T-helper 17 cell (primary cell): ENCODE data around the gene ANTXRL. TPM values are rescaled to one million over a fixed set of nuclear protein-coding genes. Genes with fewer than 3 reads are reported as not detected.
"Not testable (repeated sequence)": the region's sequence is repeated elsewhere in the genome, so short reads cannot be mapped to it uniquely, and the experiment has no call there.

Experiments used
- ATAC-seq: fragments of 150-1000 bp; cut with Tn5 transposase; 2 replicates; pipeline ENCODE4 v1.10.0; 2021; ENCODE audit warnings: mild to moderate bottlenecking, moderate library complexity
- DNase-seq, 3 donors: peaks; one replicate each; pipeline versions ENCODE4 v3.0.0 to v3.0.0-alpha.2; 2020 to 2021
- H3K9me3 ChIP-seq: one replicate; pipeline ENCODE4 v1.7.0; 2013; ENCODE audit warnings: low read length, mild to moderate bottlenecking; ENCODE audit not compliant: control insufficient read depth, poor library complexity, severe bottlenecking
- H3K27ac Mint-ChIP-seq: one replicate; pipeline ENCODE4 v1.8.0; 2022; ENCODE audit warnings: mild to moderate bottlenecking, moderate library complexity, mixed read lengths
- H3K27me3 Mint-ChIP-seq: one replicate; pipeline ENCODE4 v1.8.0; 2022; ENCODE audit warnings: mixed read lengths
- H3K36me3 Mint-ChIP-seq: one replicate; pipeline ENCODE4 v1.8.0; 2022; ENCODE audit warnings: low read depth, mixed read lengths
- H3K4me1 Mint-ChIP-seq: one replicate; pipeline ENCODE4 v1.8.0; 2022; ENCODE audit warnings: mild to moderate bottlenecking, mixed read lengths
- H3K4me3 Mint-ChIP-seq: one replicate; pipeline ENCODE4 v1.8.0; 2022; ENCODE audit warnings: mild to moderate bottlenecking, moderate library complexity, mixed read lengths
- total RNA-seq, 4 donors: library from RNA in 2 of 4; stranded (reverse) in 2 of 4; gene quantifications; one replicate each; pipeline ENCODE4 v1.2.3 and lab custom pipeline; 2022 to 2026

The ANTXRL gene
- total RNA-seq, 2 donors from 2014 or later: not detected

- H3K27me3 Mint-ChIP-seq: peaks cover 12% of the 10 kb centered on the region
- no peaks in the 10 kb centered on the region for H3K36me3 Mint-ChIP-seq
- no peak overlapping the region for H3K27ac Mint-ChIP-seq
- no peaks in the 10 kb centered on the region for H3K4me1 Mint-ChIP-seq
- no peak for ATAC-seq
- no peak for DNase-seq
- no peaks in the 10 kb centered on the region for H3K9me3 ChIP-seq
- H3K4me3 Mint-ChIP-seq: no peak overlapping the region
These were observed 21.3 kb downstream of the ANTXRL start for GRCh38 chr10:46308113-46308415.

DNA sequence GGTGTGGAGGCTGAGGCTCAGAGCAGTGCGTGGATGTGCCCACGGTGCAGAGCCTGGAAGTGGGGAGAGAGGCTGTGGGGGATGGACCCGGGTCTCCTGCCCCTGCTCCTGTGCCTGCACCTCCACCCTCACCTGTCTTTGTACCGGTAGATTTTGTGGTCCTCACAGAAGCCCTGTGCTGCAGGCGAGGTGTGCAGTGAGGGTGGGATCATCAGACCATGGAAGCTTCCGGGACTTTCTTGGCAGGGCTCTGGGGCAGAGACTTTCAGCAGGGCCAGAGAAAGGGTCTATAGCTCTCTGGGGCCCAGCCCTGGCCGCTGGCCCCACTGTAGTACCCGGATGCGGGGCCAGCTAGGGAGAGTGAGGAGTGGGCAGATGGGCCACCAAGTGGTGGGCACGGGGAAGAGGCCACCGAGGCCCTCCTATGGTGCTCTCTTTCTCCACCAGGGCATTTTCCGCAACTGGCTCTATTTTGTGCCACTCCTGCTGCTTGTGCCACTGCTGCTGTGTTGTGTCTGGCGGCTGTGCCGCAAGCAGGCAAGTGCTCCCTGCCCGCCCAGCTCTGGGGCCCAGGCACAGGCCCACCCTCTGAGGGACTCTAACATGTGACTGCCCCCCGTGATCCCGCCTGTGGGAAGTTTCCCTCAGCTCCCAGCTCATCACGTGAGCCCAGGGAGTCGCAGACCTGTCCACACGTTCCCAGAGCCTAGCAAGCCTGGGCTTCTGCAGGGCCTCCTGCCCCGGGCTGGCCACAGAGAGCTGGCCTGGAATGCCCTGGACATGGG lies 22.1 kb downstream of the ANTXRL start:
- Mint-ChIP-seq H3K4me1 (no peaks in the 10 kb centered on the region), H3K27ac (no peak overlapping the region), H3K4me3 (no peak overlapping the region), H3K27me3 (peaks cover 12% of the 10 kb centered on the region), H3K36me3 (no peaks in the 10 kb centered on the region)
- no peak for ATAC-seq
- no peak for DNase-seq
- H3K9me3 ChIP-seq: no peaks in the 10 kb centered on the region

GRCh38 chr10:46309511-46310142 lies 22.8 kb downstream of the ANTXRL start:
- Mint-ChIP-seq H3K27ac (no peak overlapping the region), H3K4me3 (peak overlapping the region; percentile 52), H3K27me3 (peaks cover 12% of the 10 kb centered on the region), H3K4me1 (no peaks in the 10 kb centered on the region), H3K36me3 (no peaks in the 10 kb centered on the region)
- DNase-seq: no peak
- H3K9me3 ChIP-seq: no peaks in the 10 kb centered on the region
- ATAC-seq: no peak

GRCh38 chr10:46310143-46310514 lies 23.3 kb downstream of the ANTXRL start:
- Mint-ChIP-seq H3K36me3 (no peaks in the 10 kb centered on the region), H3K27ac (no peak overlapping the region), H3K27me3 (peaks cover 12% of the 10 kb centered on the region), H3K4me3 (no peak overlapping the region), H3K4me1 (peaks cover 2% of the 10 kb centered on the region)
- ATAC-seq (no peak), DNase-seq (no peak)
- H3K9me3 ChIP-seq: no peaks in the 10 kb centered on the region

DNA sequence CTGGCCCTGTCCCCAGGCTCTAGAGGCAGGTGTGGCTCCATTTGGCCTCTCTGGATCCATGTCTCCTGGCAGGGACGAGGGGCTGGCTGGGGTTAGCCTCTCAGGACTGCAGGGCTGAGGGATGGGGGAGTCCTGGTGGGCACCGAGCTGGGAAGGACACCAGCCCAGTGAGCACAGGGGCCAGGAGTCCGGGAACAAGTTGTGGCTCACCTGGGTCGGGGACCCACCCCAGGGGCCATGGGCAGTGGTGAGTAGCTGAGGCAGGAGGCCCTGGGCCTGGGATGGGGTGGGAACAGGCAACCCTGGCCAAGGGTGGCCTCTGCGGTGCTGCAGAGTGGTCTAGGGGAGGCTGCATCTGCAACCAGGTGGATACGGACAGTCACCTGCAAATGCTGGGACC lies 24.1 kb downstream of the ANTXRL start:
- peaks cover 2% of the 10 kb centered on the region for H3K4me1 Mint-ChIP-seq
- no peak overlapping the region for H3K4me3 Mint-ChIP-seq
- no peak overlapping the region for H3K27ac Mint-ChIP-seq
- H3K9me3 ChIP-seq: no peaks in the 10 kb centered on the region
- ATAC-seq: no peak
- no peak for DNase-seq
- H3K36me3 Mint-ChIP-seq: no peaks in the 10 kb centered on the region
- peaks cover 13% of the 10 kb centered on the region for H3K27me3 Mint-ChIP-seq

DNA sequence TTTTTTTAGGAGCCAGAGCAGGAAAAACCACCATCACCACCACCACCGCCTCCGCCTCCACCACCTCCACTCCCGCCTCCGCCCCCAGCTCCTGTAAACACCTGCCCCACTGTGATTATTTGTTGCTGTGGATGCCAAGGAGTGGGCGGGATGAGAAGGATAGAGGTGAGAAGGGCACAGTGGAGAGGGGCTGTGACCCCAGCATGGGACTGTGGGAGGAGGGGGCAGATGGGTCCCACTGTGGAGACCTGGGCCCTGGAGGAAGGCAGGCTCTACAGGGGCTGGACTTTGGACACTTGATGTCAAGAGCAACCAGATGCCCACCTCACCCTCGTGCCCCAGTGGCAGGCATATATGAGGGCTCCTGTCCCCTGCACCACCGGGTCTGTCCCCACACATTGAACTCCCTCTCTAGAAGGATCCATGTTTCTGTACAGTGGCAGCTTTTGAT lies 24.7 kb downstream of the ANTXRL start:
- Mint-ChIP-seq H3K27me3 (peaks cover 10% of the 10 kb centered on the region), H3K27ac (no peak overlapping the region), H3K4me3 (no peak overlapping the region), H3K4me1 (peaks cover 2% of the 10 kb centered on the region), H3K36me3 (no peaks in the 10 kb centered on the region)
- no peak for ATAC-seq
- no peaks in the 10 kb centered on the region for H3K9me3 ChIP-seq
- DNase-seq: no peak

- not testable (repeated sequence) for H3K9me3 ChIP-seq, H3K27me3 Mint-ChIP-seq, H3K4me1 Mint-ChIP-seq, H3K4me3 Mint-ChIP-seq, DNase-seq, ATAC-seq, H3K27ac Mint-ChIP-seq, H3K36me3 Mint-ChIP-seq
These were observed 25.2 kb downstream of the ANTXRL start for GRCh38 chr10:46311961-46312431.

DNA sequence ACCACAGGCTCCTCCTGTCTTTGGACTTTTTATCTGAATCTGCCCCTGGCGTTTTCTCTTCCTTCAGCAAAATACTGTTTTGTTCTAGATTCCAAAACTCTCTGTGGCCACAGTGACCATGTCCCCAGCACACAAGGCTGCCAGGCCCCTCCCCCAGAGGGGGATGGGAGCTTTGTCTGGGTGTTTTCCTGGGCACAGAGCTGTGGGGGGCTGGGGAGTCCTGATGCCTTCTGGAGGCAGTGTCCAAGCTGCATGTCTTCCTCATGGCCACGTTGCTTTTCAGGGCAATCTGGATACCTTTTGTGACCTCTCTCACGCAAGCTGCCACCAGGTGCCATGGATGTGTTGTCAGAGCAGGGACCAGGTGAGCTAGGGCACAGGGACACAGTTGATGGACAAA lies 26.2 kb downstream of the ANTXRL start:
- DNase-seq (no peak), ATAC-seq (no peak)
- no peaks in the 10 kb centered on the region for H3K9me3 ChIP-seq
- Mint-ChIP-seq H3K4me3 (no peak overlapping the region), H3K27ac (no peak overlapping the region), H3K27me3 (peaks cover 10% of the 10 kb centered on the region), H3K36me3 (no peaks in the 10 kb centered on the region), H3K4me1 (peaks cover 2% of the 10 kb centered on the region)

DNA sequence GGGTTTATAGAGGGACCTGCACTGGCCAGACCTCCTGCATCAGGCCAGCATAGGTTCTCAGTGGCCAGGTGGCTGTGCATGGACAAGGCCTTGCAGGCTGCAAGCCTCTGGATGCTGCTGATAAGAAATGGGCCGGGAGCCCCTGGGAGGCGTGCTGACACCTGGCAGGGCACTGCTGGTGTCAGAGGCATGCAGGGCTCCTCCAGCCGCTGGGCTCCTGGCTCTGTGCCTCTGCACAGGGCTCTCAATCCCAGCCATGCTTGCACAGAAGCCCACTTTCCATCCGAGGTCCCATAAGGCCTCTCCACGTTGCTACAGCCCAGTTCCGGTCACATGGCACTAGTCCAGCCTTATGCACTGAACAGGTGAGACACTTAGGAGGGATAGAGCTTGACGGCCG lies 27.3 kb downstream of the ANTXRL start:
- no peak overlapping the region for H3K27ac Mint-ChIP-seq
- H3K36me3 Mint-ChIP-seq: no peaks in the 10 kb centered on the region
- ATAC-seq: no peak
- DNase-seq: no peak
- peaks cover 2% of the 10 kb centered on the region for H3K4me1 Mint-ChIP-seq
- peaks cover 10% of the 10 kb centered on the region for H3K27me3 Mint-ChIP-seq
- H3K4me3 Mint-ChIP-seq: no peak overlapping the region
- no peaks in the 10 kb centered on the region for H3K9me3 ChIP-seq

DNA sequence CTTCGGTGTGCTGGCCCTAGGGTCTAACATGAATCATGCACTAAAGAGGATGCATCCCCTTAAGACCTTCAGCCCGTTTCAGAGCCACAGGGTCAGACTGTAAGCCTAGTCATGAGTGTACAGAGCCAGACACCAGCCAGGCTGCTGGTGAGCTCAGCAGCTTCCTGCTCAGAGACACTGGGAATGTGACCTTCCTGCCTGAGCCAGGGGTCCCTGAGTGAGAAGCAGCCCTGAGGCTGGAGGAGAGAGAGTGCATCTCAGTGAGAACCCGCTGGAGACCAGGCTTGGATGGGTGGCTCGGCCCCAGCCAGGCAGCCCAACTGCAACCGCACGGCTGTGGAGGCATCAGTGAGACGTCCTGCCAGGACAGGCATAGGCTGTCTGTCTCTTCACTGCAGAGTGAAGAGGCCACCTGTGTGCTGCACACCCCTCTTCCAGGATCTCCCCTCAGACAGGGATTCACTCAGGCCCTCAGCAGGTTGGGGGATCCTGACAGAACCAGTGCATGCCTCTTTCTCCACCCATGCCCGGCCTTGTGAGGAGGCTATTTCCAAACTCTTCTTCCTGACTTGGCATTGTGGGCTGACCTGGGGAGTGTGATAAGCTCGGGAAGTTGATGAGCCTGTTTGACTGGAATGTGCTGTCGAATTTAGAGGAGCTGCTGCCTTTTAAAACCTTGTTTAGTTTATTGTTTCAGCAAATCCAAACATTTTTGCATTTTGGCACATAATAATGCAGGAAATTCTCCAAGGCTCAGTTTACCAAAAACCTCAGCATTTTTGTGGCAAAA lies 28.5 kb downstream of the ANTXRL start:
- not testable (repeated sequence) for H3K36me3 Mint-ChIP-seq, DNase-seq, H3K4me3 Mint-ChIP-seq, H3K27me3 Mint-ChIP-seq, H3K27ac Mint-ChIP-seq, H3K9me3 ChIP-seq, ATAC-seq, H3K4me1 Mint-ChIP-seq

DNA sequence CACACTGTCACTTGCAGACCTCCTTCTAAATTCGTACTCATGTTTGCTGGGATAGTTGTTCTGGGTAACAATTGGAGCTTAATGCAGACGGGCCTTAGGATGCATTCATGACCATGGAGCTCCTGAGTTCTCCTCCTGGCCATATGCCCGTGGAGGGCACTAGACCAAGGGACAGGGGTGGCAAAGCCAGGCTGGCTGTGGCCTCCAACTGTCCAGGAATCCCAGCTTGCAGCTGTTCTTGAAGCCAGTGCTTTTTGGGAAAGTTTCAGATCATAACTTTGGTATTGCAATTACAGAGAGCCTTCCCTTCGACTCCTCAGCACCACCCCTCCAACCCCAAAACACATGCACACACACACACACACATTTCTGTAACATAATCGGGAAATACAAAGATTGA lies 30.6 kb downstream of the ANTXRL start:
- no peak for DNase-seq

GRCh38 chr10:46317889-46318288 lies 31.1 kb downstream of the ANTXRL start:
- Mint-ChIP-seq H3K27me3 (peaks cover 5% of the 10 kb centered on the region), H3K27ac (no peak overlapping the region), H3K36me3 (no peaks in the 10 kb centered on the region), H3K4me3 (no peak overlapping the region), H3K4me1 (peaks cover 2% of the 10 kb centered on the region)
- ATAC-seq: no peak
- no peak for DNase-seq
- H3K9me3 ChIP-seq: no peaks in the 10 kb centered on the region

More for the DNA sequence above, 30.6 kb downstream of the ANTXRL start:
- ATAC-seq: no peak
- Mint-ChIP-seq H3K27me3 (peaks cover 5% of the 10 kb centered on the region), H3K4me3 (no peak overlapping the region), H3K36me3 (no peaks in the 10 kb centered on the region), H3K4me1 (peaks cover 2% of the 10 kb centered on the region), H3K27ac (no peak overlapping the region)
- no peaks in the 10 kb centered on the region for H3K9me3 ChIP-seq

- no peaks in the 10 kb centered on the region for H3K9me3 ChIP-seq
- peaks cover 5% of the 10 kb centered on the region for H3K27me3 Mint-ChIP-seq
- no peak for ATAC-seq
- H3K27ac Mint-ChIP-seq: no peak overlapping the region
- peaks cover 2% of the 10 kb centered on the region for H3K4me1 Mint-ChIP-seq
- no peak for DNase-seq
- no peak overlapping the region for H3K4me3 Mint-ChIP-seq
- no peaks in the 10 kb centered on the region for H3K36me3 Mint-ChIP-seq
These were observed 32.0 kb downstream of the ANTXRL start for GRCh38 chr10:46318799-46319198.
